ENCODE results near the gene GALNT2. TPM values are rescaled to one million over a fixed set of nuclear protein-coding genes. Genes with fewer than 3 reads are reported as not detected.
A peak's percentile ranks its signal among the peaks of the same experiment; 100 is the strongest.

Gene GALNT2
- total and polyA plus RNA-seq, 2 of the 4 experiments (the other 2 are of a cell fraction), result 50.4 to 189 TPM

GRCh38 chr1:230277201-230278025, 210.4 kb downstream of the GALNT2 start:
- Histone ChIP-seq H3K14ac (replicated peaks; ENCODE audit: low read depth, low read length) (no peak overlapping the region), H2BK120ac (ENCODE audit: low read depth, low read length) (no peak overlapping the region), H3K18ac (ENCODE audit: low read depth, low read length) (no peak overlapping the region), H2AK5ac (ENCODE audit: low read depth, low read length) (no peak overlapping the region), H2BK5ac (ENCODE audit: low read depth, low read length, poor library complexity, severe bottlenecking) (no peak overlapping the region), H2BK20ac (ENCODE audit: low read depth, low read length) (no peak overlapping the region), H3K4ac (ENCODE audit: low read depth, low read length) (no peak overlapping the region), H4K8ac (ENCODE audit: low read depth in 2 of 2, low read length in 2 of 2) (no peak overlapping the region), H3K4me2 (ENCODE audit: low read depth, low read length) (no peak overlapping the region), H2BK15ac (ENCODE audit: low read depth, low read length) (no peak overlapping the region), H4K20me1 (ENCODE audit: insufficient read depth, low read length) (no peaks in the 10 kb centered on the region), H3K9ac (ENCODE audit: low read depth, low read length) (no peak overlapping the region), H3K4me3 (ENCODE audit: insufficient read depth, low read depth, low read length) (no peak overlapping the region), H3K27ac (ENCODE audit: insufficient read depth, low read length) (no peak overlapping the region), H3K9me1 (ENCODE audit: insufficient read depth, low read length) (no peaks in the 10 kb centered on the region), H3K56ac (ENCODE audit: extremely low read depth, insufficient read depth, low read length) (no peak overlapping the region), H3K79me1 (ENCODE audit: low read depth in 1 of 2, low read length in 2 of 2) (no peaks in the 10 kb centered on the region; a peak in 2 of 4 replicates), H3K9me3 (ENCODE audit: control insufficient read depth, insufficient read depth, low read length) (no peaks in the 10 kb centered on the region), H3K36me3 (ENCODE audit: control insufficient read depth, insufficient read depth, low read length) (peaks cover 48% of the 10 kb centered on the region), H2AFZ (replicated peaks; ENCODE audit: low read length, poor library complexity) (no peak overlapping the region), H4K91ac (ENCODE audit: insufficient read depth, low read depth, low read length) (no peak overlapping the region), H3K23ac (ENCODE audit: low read depth, low read length) (no peak overlapping the region), H2AK9ac (replicated peaks; ENCODE audit: low read depth, low read length, poor library complexity) (peak overlapping the region; percentile 31), H4K5ac (ENCODE audit: low read depth, low read length) (no peak overlapping the region), H3K27me3 (ENCODE audit: control insufficient read depth, insufficient read depth, low read length) (no peaks in the 10 kb centered on the region), H3K4me1 (ENCODE audit: control insufficient read depth, insufficient read depth, low read length) (no peaks in the 10 kb centered on the region)
- dilution Hi-C loops (cut with HindIII; ENCODE audit: low sequenced_read_pairs, unreplicated experiment), result no loop called here
- no TSS peak for BruUV-seq (replicated peaks)
- intact Hi-C loops (cut with micrococcal nuclease), result no loop called here
- in situ Hi-C loops (cut with MboI; ENCODE audit: low sequenced_read_pairs), result no loop called here
- CTCF ChIA-PET, result no interaction called here
- POLR2A ChIA-PET (ENCODE audit: unreplicated experiment), result no interaction called here
- TF ChIP-seq CHD1 (IDR thresholded peaks at IDR 0.05; ENCODE audit: low read depth, low read length) (no peak), MXI1 (IDR thresholded peaks at IDR 0.05; ENCODE audit: borderline replicate concordance, low read depth, low read length) (no peak), MAZ (IDR thresholded peaks at IDR 0.05; ENCODE audit: borderline replicate concordance, low read depth, low read length) (no peak), SMC3 (IDR thresholded peaks at IDR 0.05; ENCODE audit: low read depth, low read length) (no peak), RCOR1 (IDR thresholded peaks at IDR 0.05; ENCODE audit: insufficient replicate concordance, low read length) (no peak), CEBPB (IDR thresholded peaks at IDR 0.05; ENCODE audit: low read depth, low read length) (no peak), NFE2L2 (IDR thresholded peaks at IDR 0.05; ENCODE audit: low read depth, low read length) (no peak), USF2 (IDR thresholded peaks at IDR 0.05; ENCODE audit: low read depth, low read length) (no peak), RAD21 (IDR thresholded peaks at IDR 0.05; ENCODE audit: low read length) (no peak)
- TF ChIP-seq, protein P1, sequence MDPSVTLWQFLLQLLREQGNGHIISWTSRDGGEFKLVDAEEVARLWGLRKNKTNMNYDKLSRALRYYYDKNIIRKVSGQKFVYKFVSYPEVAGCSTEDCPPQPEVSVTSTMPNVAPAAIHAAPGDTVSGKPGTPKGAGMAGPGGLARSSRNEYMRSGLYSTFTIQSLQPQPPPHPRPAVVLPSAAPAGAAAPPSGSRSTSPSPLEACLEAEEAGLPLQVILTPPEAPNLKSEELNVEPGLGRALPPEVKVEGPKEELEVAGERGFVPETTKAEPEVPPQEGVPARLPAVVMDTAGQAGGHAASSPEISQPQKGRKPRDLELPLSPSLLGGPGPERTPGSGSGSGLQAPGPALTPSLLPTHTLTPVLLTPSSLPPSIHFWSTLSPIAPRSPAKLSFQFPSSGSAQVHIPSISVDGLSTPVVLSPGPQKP (IDR thresholded peaks at IDR 0.05; ENCODE audit: borderline replicate concordance, low read depth, low read length), result no peak
- ATAC-seq (ENCODE audit: low read depth) (no peak), DNase-seq (no peak)
- WGBS, 2 experiments (ENCODE audit: extremely low coverage in 2 of 2, insufficient read length in 1 of 2), result 85% methylated on average over 5 of the region's 15 CpGs; no CpG with 5 or more reads in 1 of the 2 experiments

Data from IMR-90 (cell line).